Cardiac fibroblast (primary cell): ENCODE data around the gene MGMT.

Experiments used
- DNase-seq, 2 donors: peaks; one replicate each; pipeline versions ENCODE4 v3.0.0 to v3.0.0-alpha.2; 2010; ENCODE audit warnings: low read depth in 2 of 2
- H3K4me3 ChIP-seq, 2 donors: replicated peaks in 1 of 2; 1 replicate in 1 of 2; 2 replicates in 1 of 2; pipeline ENCODE4 v1.5.1; 2011; ENCODE audit warnings: low read depth in 2 of 2, low read length in 2 of 2, mild to moderate bottlenecking in 2 of 2, moderate library complexity in 1 of 2
- TF ChIP-seq, protein P1 (sequence below): IDR thresholded peaks from one replicate; pipeline ENCODE4 v1.5.1; 2011; ENCODE audit warnings: low read depth, mild to moderate bottlenecking, low read length, inconsistent platforms

Gene MGMT

DNA sequence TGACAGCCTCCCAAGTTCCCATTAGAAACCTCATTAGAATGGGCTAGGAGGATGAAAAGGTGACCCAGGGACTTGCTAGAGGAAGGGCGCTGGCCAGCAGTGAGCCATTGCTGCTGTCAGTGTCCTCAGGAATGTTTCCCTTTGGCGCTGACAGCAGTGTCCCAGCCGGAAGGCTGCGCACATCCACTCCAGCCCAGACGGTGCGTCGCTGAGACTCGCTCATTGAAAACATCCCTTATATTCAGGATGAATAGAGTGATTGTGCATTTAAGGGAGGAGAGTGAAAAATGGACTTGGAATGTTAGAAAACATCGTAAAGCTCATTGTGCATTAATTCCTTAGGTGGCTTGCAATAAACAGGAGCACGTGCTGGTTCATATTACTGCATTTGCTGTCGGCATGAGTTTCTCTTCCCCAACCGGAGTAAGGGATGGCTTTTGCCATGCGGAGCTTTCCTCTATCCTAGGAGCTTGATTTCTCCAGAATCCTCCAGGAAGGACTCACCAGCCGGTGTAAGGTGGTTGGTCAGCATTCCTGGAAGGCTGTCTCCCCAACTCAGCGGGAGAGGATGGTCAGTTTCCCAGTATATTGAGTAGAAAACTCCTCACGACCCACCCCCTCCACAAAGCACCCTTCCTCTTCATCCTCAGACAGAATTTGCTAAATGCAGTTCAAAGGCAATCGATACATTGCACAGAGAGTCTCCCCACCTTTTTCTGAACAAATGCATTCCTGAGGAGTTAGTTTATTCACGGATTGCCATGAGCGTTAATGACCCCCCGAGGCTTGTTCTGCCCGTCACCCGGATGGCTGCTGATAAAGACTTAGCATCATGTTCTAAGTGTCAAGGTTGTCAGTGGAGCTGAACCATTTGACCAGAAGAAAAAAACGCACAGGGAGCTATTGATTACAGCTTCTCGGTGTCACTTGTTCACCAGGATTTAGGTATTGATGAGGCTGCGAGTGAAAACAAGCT lies 295.2 kb downstream of the MGMT start:
- no peak for DNase-seq
- TF ChIP-seq, protein P1, sequence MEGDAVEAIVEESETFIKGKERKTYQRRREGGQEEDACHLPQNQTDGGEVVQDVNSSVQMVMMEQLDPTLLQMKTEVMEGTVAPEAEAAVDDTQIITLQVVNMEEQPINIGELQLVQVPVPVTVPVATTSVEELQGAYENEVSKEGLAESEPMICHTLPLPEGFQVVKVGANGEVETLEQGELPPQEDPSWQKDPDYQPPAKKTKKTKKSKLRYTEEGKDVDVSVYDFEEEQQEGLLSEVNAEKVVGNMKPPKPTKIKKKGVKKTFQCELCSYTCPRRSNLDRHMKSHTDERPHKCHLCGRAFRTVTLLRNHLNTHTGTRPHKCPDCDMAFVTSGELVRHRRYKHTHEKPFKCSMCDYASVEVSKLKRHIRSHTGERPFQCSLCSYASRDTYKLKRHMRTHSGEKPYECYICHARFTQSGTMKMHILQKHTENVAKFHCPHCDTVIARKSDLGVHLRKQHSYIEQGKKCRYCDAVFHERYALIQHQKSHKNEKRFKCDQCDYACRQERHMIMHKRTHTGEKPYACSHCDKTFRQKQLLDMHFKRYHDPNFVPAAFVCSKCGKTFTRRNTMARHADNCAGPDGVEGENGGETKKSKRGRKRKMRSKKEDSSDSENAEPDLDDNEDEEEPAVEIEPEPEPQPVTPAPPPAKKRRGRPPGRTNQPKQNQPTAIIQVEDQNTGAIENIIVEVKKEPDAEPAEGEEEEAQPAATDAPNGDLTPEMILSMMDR, result no peak
- H3K4me3 ChIP-seq, result no peak overlapping the region

DNA sequence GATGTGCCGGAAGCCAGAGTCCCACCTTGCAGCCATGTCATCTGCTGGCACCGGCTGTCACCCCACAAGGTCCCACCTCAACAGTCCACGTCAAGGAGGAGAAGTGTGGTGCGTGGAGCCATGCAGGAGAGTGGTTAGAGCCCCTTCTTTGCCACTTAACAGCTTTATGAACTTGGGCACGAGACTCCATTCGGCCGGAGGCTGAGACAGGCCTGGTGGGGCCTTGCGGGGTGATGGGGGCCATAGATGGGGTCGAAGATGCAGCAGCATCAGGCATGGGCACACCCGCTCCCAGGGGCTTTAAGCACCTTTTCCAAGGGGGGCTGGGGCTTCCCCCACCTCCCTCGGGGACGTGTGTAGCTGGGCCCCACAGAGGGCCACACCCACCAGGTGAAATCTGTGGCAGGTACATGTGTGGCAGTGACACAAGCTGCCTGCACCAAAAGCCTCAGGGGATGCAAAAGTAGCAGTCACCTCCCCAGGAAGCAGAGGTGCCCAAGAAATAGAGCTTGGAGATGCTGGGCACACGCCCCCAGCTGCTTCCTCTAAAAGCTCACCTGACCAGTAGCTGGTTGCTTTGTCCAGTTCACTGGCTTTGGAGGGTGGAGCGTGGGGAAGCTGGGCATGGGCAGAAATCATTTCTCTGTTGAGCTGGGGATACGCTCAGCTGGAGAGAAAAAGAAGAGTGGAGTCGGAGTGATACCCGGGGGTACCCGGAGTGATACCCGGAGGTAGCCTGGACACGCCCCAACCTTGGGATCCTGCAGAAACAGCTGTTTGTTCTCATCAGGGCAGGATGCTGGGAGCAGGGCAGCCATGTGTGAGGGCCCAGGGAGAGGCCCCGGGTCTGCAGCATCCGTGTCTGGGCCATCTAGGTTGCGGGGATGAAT lies 297.2 kb downstream of the MGMT start:
- H3K4me3 ChIP-seq, result no peak overlapping the region
- DNase-seq, result no peak
- TF ChIP-seq, protein P1, result no peak

DNA sequence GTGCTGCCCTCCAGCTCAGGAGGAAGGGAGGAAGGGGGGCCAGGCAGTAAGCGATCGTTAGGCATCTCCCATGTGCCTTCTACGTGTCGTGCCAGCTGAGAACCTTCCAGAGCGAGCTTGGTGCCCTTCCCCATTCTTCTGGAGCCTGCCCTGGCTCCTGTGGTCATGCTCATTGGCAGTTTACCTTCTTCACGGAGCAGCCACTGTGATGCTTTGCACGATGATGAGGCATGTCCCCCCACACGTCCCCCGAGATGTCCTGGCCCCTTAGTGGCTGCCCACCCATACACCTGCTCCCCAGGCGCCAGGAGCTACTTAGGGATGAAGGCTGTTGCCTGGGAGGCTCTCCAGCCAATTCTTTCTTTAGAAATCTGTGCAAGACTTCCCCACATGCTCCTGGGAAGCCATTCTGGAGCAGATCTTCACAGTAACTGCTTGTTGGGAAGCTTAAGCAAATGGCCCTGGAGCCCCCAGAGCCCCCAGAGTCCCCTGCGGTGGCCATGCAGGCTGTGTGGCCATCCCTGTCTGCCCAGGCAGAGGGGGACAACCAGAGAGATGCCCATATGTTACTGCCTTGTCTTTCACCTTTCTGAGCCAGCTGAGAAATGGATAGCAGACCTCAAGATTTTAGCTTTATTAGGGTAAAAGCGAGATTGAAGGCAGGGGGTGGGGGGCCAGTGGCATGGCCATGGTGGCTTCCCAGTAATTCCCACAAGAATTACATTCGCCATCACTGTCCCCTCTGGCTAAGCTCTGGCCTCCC lies 298.0 kb downstream of the MGMT start:
- H3K4me3 ChIP-seq, result no peak overlapping the region
- DNase-seq, result no peak
- TF ChIP-seq, protein P1, result no peak

DNA sequence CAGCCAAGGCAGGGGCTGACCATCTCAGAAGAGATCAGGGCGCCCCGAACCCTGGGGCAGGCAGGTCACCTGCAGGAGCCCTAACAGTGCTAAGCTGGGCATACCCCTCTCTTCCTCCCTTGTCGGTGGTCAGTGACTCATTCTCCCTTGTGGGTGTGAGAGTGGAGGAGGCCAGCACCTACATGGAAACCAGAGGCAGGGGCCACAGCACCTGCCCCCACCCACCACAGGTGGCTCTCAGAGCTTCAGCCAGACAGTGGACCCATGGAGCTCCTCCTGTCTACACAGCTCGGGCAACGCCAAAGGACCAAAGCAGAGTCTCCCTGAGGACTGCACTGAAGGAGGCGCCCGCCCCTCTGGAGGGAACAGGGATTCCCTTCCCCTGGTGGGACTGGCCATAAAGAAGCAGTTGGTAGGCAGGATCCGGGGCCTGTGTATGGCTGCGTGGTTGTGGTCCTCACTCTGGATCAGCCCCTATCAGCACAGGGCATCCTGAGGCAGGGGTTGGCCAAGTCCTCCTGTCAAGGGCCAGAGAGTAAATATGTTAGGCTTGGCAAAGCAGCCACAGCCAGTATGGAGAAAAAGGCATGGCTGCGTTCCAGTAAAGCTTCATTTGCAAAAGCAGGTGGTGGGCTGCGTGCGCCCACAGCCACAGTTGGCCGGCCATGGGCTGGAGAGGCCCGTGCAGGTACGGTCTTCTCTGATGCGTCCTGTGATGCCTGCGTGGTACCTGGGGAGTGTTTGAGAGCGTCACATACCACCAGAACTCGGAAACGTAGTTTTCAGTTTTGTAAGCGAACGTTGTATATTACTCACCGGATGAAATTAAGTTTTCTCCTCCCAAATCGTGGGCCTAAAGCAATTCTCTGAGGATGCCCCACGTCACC lies 298.9 kb downstream of the MGMT start:
- H3K4me3 ChIP-seq, result no peak overlapping the region
- TF ChIP-seq, protein P1, result no peak
- DNase-seq, result no peak

DNA sequence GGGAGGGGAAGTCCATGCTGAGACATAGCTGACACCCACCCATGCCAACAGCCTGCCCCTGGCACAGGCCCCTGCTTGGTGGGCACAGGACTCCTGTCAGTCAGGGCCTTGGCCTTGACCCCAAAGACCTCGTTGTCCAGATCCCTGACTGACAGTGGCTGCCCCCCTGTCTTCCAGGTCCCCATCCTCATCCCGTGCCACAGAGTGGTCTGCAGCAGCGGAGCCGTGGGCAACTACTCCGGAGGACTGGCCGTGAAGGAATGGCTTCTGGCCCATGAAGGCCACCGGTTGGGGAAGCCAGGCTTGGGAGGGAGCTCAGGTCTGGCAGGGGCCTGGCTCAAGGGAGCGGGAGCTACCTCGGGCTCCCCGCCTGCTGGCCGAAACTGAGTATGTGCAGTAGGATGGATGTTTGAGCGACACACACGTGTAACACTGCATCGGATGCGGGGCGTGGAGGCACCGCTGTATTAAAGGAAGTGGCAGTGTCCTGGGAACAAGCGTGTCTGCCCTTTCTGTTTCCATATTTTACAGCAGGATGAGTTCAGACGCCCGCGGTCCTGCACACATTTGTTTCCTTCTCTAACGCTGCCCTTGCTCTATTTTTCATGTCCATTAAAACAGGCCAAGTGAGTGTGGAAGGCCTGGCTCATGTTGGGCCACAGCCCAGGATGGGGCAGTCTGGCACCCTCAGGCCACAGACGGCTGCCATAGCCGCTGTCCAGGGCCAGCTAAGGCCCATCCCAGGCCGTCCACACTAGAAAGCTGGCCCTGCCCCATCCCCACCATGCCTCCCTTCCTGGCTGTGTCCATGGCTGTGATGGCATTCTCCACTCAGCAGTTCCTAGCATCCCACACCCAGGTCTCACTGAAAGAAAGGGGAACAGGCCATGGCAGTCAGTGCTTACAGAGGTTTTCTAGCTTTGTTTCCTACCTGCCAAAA lies 299.8 kb downstream of the MGMT start:
- H3K4me3 ChIP-seq, result no peak overlapping the region
- no peak for DNase-seq
- TF ChIP-seq, protein P1, result no peak
